H1 (cell line): ENCODE measurements around the gene B3GALT4. TPM values are rescaled to one million over a fixed set of nuclear protein-coding genes. Genes with fewer than 3 reads are reported as not detected.

Source experiments
- CTCF ChIA-PET: fragments of 300-600 bp; sonication (Branson Sonifier 250); formaldehyde crosslinking; loops from one replicate; lab custom pipeline; 2021; ENCODE audit not compliant: partially characterized antibody; lab: Charles Lee
- POLR2A ChIA-PET: fragments of 300-600 bp; sonication (Branson Sonifier 250); formaldehyde crosslinking; loops from one replicate; lab custom pipeline; 2021; ENCODE audit warnings: inconsistent platforms; ENCODE audit not compliant: partially characterized antibody; lab: Charles Lee
- DNase-seq, 2 experiments: peaks; one replicate each; pipeline versions ENCODE4 v3.0.0 to v3.0.0-alpha.2; 2010 to 2022; ENCODE audit warnings: low spot score in 2 of 2, low read depth in 1 of 2, mixed read lengths in 1 of 2
- FAIRE-seq: peaks from 2 replicates; lab custom pipeline; 2011; peaks lifted over from hg19 to GRCh38; lab: Jason Lieb, UNC
- H2AFZ ChIP-seq: 2 replicates; pipeline ENCODE4 v1.8.1; 2012; ENCODE audit warnings: low read length, inconsistent platforms
- H2AK5ac ChIP-seq: 2 replicates; pipeline ENCODE4 v1.6.1; 2013; ENCODE audit warnings: low read depth, low read length
- H2BK120ac ChIP-seq: replicated peaks from 2 replicates; pipeline ENCODE3; 2013; ENCODE audit warnings: low read depth, low read length, inconsistent platforms
- H2BK12ac ChIP-seq: 2 replicates; pipeline ENCODE4 v1.6.1; 2013; ENCODE audit warnings: low read depth, low read length
- H2BK15ac ChIP-seq: 2 replicates; pipeline ENCODE4 v1.6.1; 2013; ENCODE audit warnings: low read length
- H2BK20ac ChIP-seq: 2 replicates; pipeline ENCODE4 v1.6.1; 2013; ENCODE audit warnings: low read length
- H2BK5ac ChIP-seq: 2 replicates; pipeline ENCODE4 v1.6.1; 2013; ENCODE audit warnings: low read depth, low read length
- H3K14ac ChIP-seq: 2 replicates; pipeline ENCODE4 v1.6.1; 2013; ENCODE audit warnings: inconsistent platforms; ENCODE audit not compliant: insufficient read length
- H3K18ac ChIP-seq: 2 replicates; pipeline ENCODE4 v1.6.1; 2013; ENCODE audit warnings: low read length; ENCODE audit errors: extremely low read depth
- H3K23ac ChIP-seq: 2 replicates; pipeline ENCODE4 v1.6.1; 2013; ENCODE audit warnings: inconsistent platforms; ENCODE audit not compliant: insufficient read length
- H3K23me2 ChIP-seq: 2 replicates; pipeline ENCODE4 v1.6.1; 2013; ENCODE audit warnings: low read depth, low read length
- H3K27ac ChIP-seq: 2 replicates; pipeline ENCODE4 v1.6.1; 2011; ENCODE audit warnings: low read depth, low read length, inconsistent platforms
- H3K27me3 ChIP-seq, 4 experiments: replicated peaks in 1 of 4; 1 replicate in 1 of 4; 2 replicates in 3 of 4; pipeline versions ENCODE4 v1.6.1 to v1.8.1; 2011 to 2013; ENCODE audit warnings: low read length in 3 of 4, mild to moderate bottlenecking in 3 of 4, inconsistent platforms in 2 of 4, mixed read lengths in 2 of 4, moderate library complexity in 1 of 4; ENCODE audit not compliant: control insufficient read depth in 3 of 4, insufficient read depth in 3 of 4; ENCODE audit errors: extremely low read depth in 1 of 4
- H3K36me3 ChIP-seq, 4 experiments: 2 replicates each; pipeline versions ENCODE4 v1.6.1 to v1.8.1; 2011 to 2013; ENCODE audit warnings: mild to moderate bottlenecking in 4 of 4, low read length in 3 of 4, moderate library complexity in 2 of 4, control low read depth in 1 of 4, inconsistent platforms in 1 of 4; ENCODE audit not compliant: insufficient read depth in 4 of 4, control insufficient read depth in 2 of 4
- H3K4ac ChIP-seq: replicated peaks from 2 replicates; pipeline ENCODE3; 2013; ENCODE audit warnings: low read length, low read depth, mixed read lengths, inconsistent platforms; ENCODE audit not compliant: insufficient read length
- H3K4me1 ChIP-seq, 4 experiments: replicated peaks in 1 of 4; 1 replicate in 1 of 4; 2 replicates in 3 of 4; pipeline versions ENCODE4 v1.6.1 to v1.8.1; 2011 to 2013; ENCODE audit warnings: low read length in 3 of 4, inconsistent platforms in 2 of 4, mixed read lengths in 1 of 4; ENCODE audit not compliant: insufficient read depth in 4 of 4, control insufficient read depth in 3 of 4
- H3K4me2 ChIP-seq, 2 experiments: 2 replicates each; pipeline versions ENCODE4 v1.6.1 to v1.8.1; 2011 to 2013; ENCODE audit warnings: low read depth in 2 of 2, low read length in 2 of 2, control low read depth in 1 of 2, inconsistent platforms in 1 of 2, mild to moderate bottlenecking in 1 of 2; ENCODE audit not compliant: insufficient read depth in 1 of 2
- H3K4me3 ChIP-seq, 4 experiments: fragments of 200-600, 300-600 bp in 1 of 4; sonication (generic), shearing (Covaris generic), sonication (Bioruptor Twin) in 1 of 4; 2 replicates each; pipeline versions ENCODE4 v1.5.1 to v1.8.1; 2011 to 2016; ENCODE audit warnings: low read length in 4 of 4, low read depth in 3 of 4, control low read depth in 2 of 4, inconsistent platforms in 2 of 4, mild to moderate bottlenecking in 2 of 4, mixed read lengths in 1 of 4, moderate library complexity in 1 of 4; ENCODE audit not compliant: insufficient read depth in 2 of 4; ENCODE audit errors: extremely low read depth in 1 of 4
- H3K56ac ChIP-seq: replicated peaks from 2 replicates; pipeline ENCODE3; 2013; ENCODE audit warnings: low read depth, mild to moderate bottlenecking, mixed read lengths, low read length, inconsistent platforms; ENCODE audit not compliant: insufficient read length
- H3K79me1 ChIP-seq: 2 replicates; pipeline ENCODE4 v1.6.1; 2013; ENCODE audit warnings: low read depth, low read length, control low read depth
- H3K79me2 ChIP-seq, 2 experiments: 2 replicates each; pipeline versions ENCODE4 v1.6.1 to v1.8.1; 2012 to 2013; ENCODE audit warnings: low read length in 2 of 2, mild to moderate bottlenecking in 2 of 2, inconsistent platforms in 1 of 2; ENCODE audit not compliant: insufficient read depth in 2 of 2, control insufficient read depth in 1 of 2
- H3K9ac ChIP-seq, 4 experiments: replicated peaks in 1 of 4; 1 replicate in 1 of 4; 2 replicates in 3 of 4; pipeline versions ENCODE4 v1.6.1 to v1.8.1; 2011 to 2013; ENCODE audit warnings: low read depth in 3 of 4, low read length in 3 of 4, control low read depth in 2 of 4, mild to moderate bottlenecking in 2 of 4, moderate library complexity in 2 of 4, inconsistent platforms in 1 of 4; ENCODE audit errors: extremely low read depth in 1 of 4
- H3K9me3 ChIP-seq, 2 experiments: 2 replicates each; pipeline versions ENCODE4 v1.6.1 to v1.8.1; 2012 to 2013; ENCODE audit warnings: mild to moderate bottlenecking in 2 of 2, moderate library complexity in 2 of 2, control low read depth in 1 of 2, inconsistent platforms in 1 of 2, low read depth in 1 of 2, low read length in 1 of 2, mixed read lengths in 1 of 2; ENCODE audit not compliant: insufficient read depth in 2 of 2
- H4K20me1 ChIP-seq, 2 experiments: replicated peaks in 1 of 2; 2 replicates each; pipeline versions ENCODE3 to v1.8.1; 2011 to 2013; ENCODE audit warnings: inconsistent platforms in 2 of 2, low read length in 2 of 2, mild to moderate bottlenecking in 1 of 2; ENCODE audit not compliant: insufficient read depth in 2 of 2, control insufficient read depth in 1 of 2
- H4K5ac ChIP-seq: 2 replicates; pipeline ENCODE4 v1.6.1; 2013; ENCODE audit warnings: low read length, low read depth, mixed read lengths, inconsistent platforms; ENCODE audit not compliant: insufficient read length
- H4K8ac ChIP-seq: 2 replicates; pipeline ENCODE4 v1.8.0; 2013; ENCODE audit warnings: mild to moderate bottlenecking, moderate library complexity, low read length, inconsistent platforms; ENCODE audit not compliant: insufficient read depth; ENCODE audit errors: extremely low read depth
- H4K91ac ChIP-seq: replicated peaks from 2 replicates; pipeline ENCODE3; 2013; ENCODE audit warnings: low read length, mixed read lengths, inconsistent platforms; ENCODE audit not compliant: insufficient read length
- HDAC6 ChIP-seq: IDR thresholded peaks from one replicate; pipeline ENCODE4 v1.7.1; 2012; ENCODE audit warnings: low read depth, mild to moderate bottlenecking, inconsistent platforms, low read length, moderate library complexity
- MAFK ChIP-seq: IDR thresholded peaks from 2 replicates; pipeline ENCODE4 v1.6.1; 2012; ENCODE audit warnings: low read depth, mild to moderate bottlenecking, improper control_type of control experiment, low read length
- NANOG ChIP-seq: IDR thresholded peaks from 2 replicates; pipeline ENCODE4 v1.6.1; 2011; ENCODE audit warnings: low read length, low read depth, mild to moderate bottlenecking, inconsistent platforms; ENCODE audit not compliant: insufficient read depth, poor library complexity, severe bottlenecking
- POLR2A ChIP-seq, 2 experiments: IDR thresholded peaks; 1 replicate in 1 of 2; 2 replicates in 1 of 2; pipeline ENCODE4 v1.6.1; 2011; ENCODE audit warnings: low read depth in 2 of 2, low read length in 2 of 2, mild to moderate bottlenecking in 2 of 2; ENCODE audit errors: control extremely low read depth in 1 of 2
- SP2 ChIP-seq: IDR thresholded peaks from 2 replicates; pipeline ENCODE4 v1.6.1; 2012; ENCODE audit warnings: mild to moderate bottlenecking, low read length, inconsistent platforms
- TCF12 ChIP-seq: IDR thresholded peaks from 2 replicates; pipeline ENCODE4 v1.6.1; 2011; ENCODE audit warnings: low read depth, mild to moderate bottlenecking, low read length
- YY1 ChIP-seq: IDR thresholded peaks from 2 replicates; pipeline ENCODE4 v1.6.1; 2011; ENCODE audit warnings: low read depth, mild to moderate bottlenecking, low read length
- WGBS, 2 experiments: shearing (Covaris generic) in 1 of 2; methylation state at CpG; one replicate each; pipeline versions ENCODE4 v1.1.6 to v1.1.7; 2013 to 2015; ENCODE audit warnings: low lambda C conversion rate in 2 of 2, mixed read lengths in 2 of 2, inconsistent platforms in 1 of 2, low coverage in 1 of 2, missing lambda C conversion rate in 1 of 2; ENCODE audit not compliant: insufficient replicate concordance in 2 of 2, insufficient coverage in 1 of 2, insufficient read length in 1 of 2; ENCODE audit errors: extremely low coverage in 1 of 2, missing lambda C conversion rate in 1 of 2; 5-methylcytosine and 5-hydroxymethylcytosine counted together
- polyA plus RNA-seq, 7 experiments: library from polyadenylated mRNA; depleted of rRNA in 3 of 7; stranded (reverse) in 5 of 7; unstranded in 2 of 7; fragments of >200 nt in 5 of 7; fragments of 200-250 nt in 2 of 7; gene quantifications; 1 replicate in 5 of 7; 2 replicates in 1 of 7; 4 replicates in 1 of 7; pipeline versions ENCODE4 v1.2.1 to v1.2.3, GENCODE V29; 2011 to 2013; ENCODE audit warnings: missing spikeins in 2 of 7, mixed read lengths in 2 of 7
- total RNA-seq: library from RNA; stranded (reverse); fragmentation: NEBNext Ultra II Directional; extraction: Animal tissue kit (Norgen Biotek cat#: 25700); gene quantifications from 2 replicates; pipeline ENCODE4 v1.2.1, GENCODE V29; 2021
- TF ChIP-seq, protein P1 (sequence below), 3 experiments: IDR thresholded peaks; 1 replicate in 2 of 3; 2 replicates in 1 of 3; pipeline versions ENCODE4 v1.5.1 to v1.6.1; 2011; ENCODE audit warnings: low read length in 3 of 3, mild to moderate bottlenecking in 3 of 3, inconsistent platforms in 2 of 3, low read depth in 1 of 3, moderate library complexity in 1 of 3; ENCODE audit not compliant: insufficient read depth in 1 of 3; ENCODE audit errors: control extremely low read depth in 1 of 3
- TF ChIP-seq, protein P2 (sequence below): IDR thresholded peaks from 2 replicates; pipeline ENCODE4 v1.6.1; 2011; ENCODE audit warnings: low read length, improper control_type of control experiment

The B3GALT4 gene
- total and polyA plus RNA-seq, 2 of the 8 experiments (the other 6 are each of a cell fraction or from before 2014, with no cell fraction given) = 2.2 to 3.0 TPM

DNA sequence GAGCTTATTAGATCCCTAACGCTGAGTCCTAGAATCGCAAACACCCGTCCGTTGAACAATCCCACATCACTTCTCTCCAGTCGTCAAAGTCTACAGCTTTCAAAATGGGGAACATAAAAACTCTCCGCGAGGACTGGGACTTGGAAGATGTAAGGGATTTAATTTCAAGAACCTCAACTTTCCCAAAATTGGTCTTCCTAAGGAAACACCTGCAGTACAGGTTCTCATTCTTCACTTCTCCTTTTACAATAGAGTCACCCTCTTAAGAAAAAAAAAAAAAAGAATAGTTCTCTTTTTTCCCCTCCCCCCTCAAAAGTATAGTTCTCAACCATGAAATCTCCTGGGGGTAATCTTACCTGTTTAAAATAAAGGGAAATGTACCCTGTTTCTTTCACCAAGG lies 47.2 kb downstream of the B3GALT4 start:
- H3K9me3 ChIP-seq = no peaks in the 10 kb centered on the region; a peak in 1 of 4 replicates
- H3K27ac ChIP-seq = no peak overlapping the region
- peaks cover 2 to 5% of the 10 kb centered on the region in 2 experiments for H4K20me1 ChIP-seq
- H4K91ac ChIP-seq = peak overlapping the region; percentile 36
- no peak overlapping the region for H3K4ac ChIP-seq
- H3K79me2 ChIP-seq = peaks cover 0 to 32% of the 10 kb centered on the region in 2 experiments; a peak in 3 of 4 replicates
- no peak overlapping the region for H3K56ac ChIP-seq
- no peak overlapping the region; a peak in 1 of 7 replicates for H3K9ac ChIP-seq
- peaks cover 7% of the 10 kb centered on the region; the same call in 1 of the 2 replicates for H3K79me1 ChIP-seq
- peak overlapping the region; percentile 36 for H4K5ac ChIP-seq
- H3K36me3 ChIP-seq = peaks cover 10 to 23% (median 18%) of the 10 kb centered on the region in 4 experiments; a peak in 7 of 8 replicates
- no peak overlapping the region for H3K23ac ChIP-seq
- CTCF ChIA-PET = interaction anchor here (0.7 to 1.0 kb wide), 3 partner anchors 12 to 166 kb away, joined by 3 read pairs; partner anchors contain the start of gene B3GALT4
- no peak overlapping the region for H2AK5ac ChIP-seq
- H4K8ac ChIP-seq = no peak overlapping the region
- no peak overlapping the region for H2BK20ac ChIP-seq
- H2BK5ac ChIP-seq = peak overlapping the region; percentile 87; the same call in 1 of the 2 replicates
- H2BK120ac ChIP-seq = peak overlapping the region; percentile 61
- no peak for TF ChIP-seq SP2
- TF ChIP-seq POLR2A (IDR thresholded peaks at IDR 0.05; ENCODE audit: control extremely low read depth in 1 of 2, low read depth in 2 of 2, low read length in 2 of 2) = no peak
- TF ChIP-seq NANOG = no peak
- TF ChIP-seq, protein P1, sequence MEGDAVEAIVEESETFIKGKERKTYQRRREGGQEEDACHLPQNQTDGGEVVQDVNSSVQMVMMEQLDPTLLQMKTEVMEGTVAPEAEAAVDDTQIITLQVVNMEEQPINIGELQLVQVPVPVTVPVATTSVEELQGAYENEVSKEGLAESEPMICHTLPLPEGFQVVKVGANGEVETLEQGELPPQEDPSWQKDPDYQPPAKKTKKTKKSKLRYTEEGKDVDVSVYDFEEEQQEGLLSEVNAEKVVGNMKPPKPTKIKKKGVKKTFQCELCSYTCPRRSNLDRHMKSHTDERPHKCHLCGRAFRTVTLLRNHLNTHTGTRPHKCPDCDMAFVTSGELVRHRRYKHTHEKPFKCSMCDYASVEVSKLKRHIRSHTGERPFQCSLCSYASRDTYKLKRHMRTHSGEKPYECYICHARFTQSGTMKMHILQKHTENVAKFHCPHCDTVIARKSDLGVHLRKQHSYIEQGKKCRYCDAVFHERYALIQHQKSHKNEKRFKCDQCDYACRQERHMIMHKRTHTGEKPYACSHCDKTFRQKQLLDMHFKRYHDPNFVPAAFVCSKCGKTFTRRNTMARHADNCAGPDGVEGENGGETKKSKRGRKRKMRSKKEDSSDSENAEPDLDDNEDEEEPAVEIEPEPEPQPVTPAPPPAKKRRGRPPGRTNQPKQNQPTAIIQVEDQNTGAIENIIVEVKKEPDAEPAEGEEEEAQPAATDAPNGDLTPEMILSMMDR (IDR thresholded peaks at IDR 0.05; ENCODE audit: control extremely low read depth in 1 of 3, insufficient read depth in 1 of 3, low read depth in 1 of 3, low read length in 3 of 3) = no peak
- TF ChIP-seq, protein P2, sequence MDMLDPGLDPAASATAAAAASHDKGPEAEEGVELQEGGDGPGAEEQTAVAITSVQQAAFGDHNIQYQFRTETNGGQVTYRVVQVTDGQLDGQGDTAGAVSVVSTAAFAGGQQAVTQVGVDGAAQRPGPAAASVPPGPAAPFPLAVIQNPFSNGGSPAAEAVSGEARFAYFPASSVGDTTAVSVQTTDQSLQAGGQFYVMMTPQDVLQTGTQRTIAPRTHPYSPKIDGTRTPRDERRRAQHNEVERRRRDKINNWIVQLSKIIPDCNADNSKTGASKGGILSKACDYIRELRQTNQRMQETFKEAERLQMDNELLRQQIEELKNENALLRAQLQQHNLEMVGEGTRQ = no peak
- TF ChIP-seq HDAC6 = no peak
- no peak for TF ChIP-seq MAFK
- TF ChIP-seq YY1 = no peak
- no peak for TF ChIP-seq TCF12
- TF ChIP-seq, all 59 proteins: peak for 0
- WGBS, 2 experiments = 61% methylated on average over 7 of the region's 7 CpGs; no CpG with 5 or more reads in 1 of the 2 experiments
- peak overlapping the region; percentile 46; the same call in 1 of the 2 replicates for H2BK15ac ChIP-seq
- FAIRE-seq (no peak), DNase-seq (no peak)
- POLR2A ChIA-PET = interaction anchor here (0.8 to 1.3 kb wide), 4 partner anchors 25 to 353 kb away, joined by 3 to 6 read pairs (median 4); partner anchors contain the start of gene RGL2
- H3K18ac ChIP-seq = peak overlapping the region; percentile 51; the same call in 1 of the 2 replicates
- peak overlapping the region; percentile 62 to 87 for H3K4me2 ChIP-seq
- peak overlapping the region; percentile 68 to 98 (median 82); a peak in 7 of 8 replicates for H3K4me3 ChIP-seq
- peak overlapping the region; percentile 77; the same call in 1 of the 2 replicates for H2BK12ac ChIP-seq
- H3K4me1 ChIP-seq = peaks cover 0 to 18% (median 12%) of the 10 kb centered on the region in 4 experiments; a peak in 6 of 7 replicates
- peak overlapping the region; percentile 93; the same call in 1 of the 2 replicates for H2AFZ ChIP-seq
- H3K23me2 ChIP-seq = peaks cover 18% of the 10 kb centered on the region
- no peak overlapping the region for H3K14ac ChIP-seq
- no peaks in the 10 kb centered on the region for H3K27me3 ChIP-seq
